Tibial artery (tissue), 4 donors: ENCODE data around the gene SLCO4A1.

ENCODE experiments used
- DNase-seq, 2 donors: peaks; one replicate each; pipeline ENCODE4 v3.0.0-alpha.2; 2019
- H3K27ac ChIP-seq, 2 donors: fragments of 200-600 bp; sonication (generic) in 1 of 2; 1 replicate in 1 of 2; 2 replicates in 1 of 2; pipeline ENCODE4 v1.5.1; 2018 to 2019; ENCODE audit warnings: mild to moderate bottlenecking in 1 of 2
- H3K27me3 ChIP-seq, 2 donors: fragments of 200-600 bp; sonication (generic) in 1 of 2; one replicate each; pipeline versions ENCODE4 v1.5.1 to v1.6.0; 2016 to 2019
- H3K36me3 ChIP-seq, 3 donors: fragments of 200-600 bp; sonication (generic) in 2 of 3; one replicate each; pipeline ENCODE4 v1.5.1; 2016 to 2019; ENCODE audit warnings: mild to moderate bottlenecking in 2 of 3
- H3K4me1 ChIP-seq, 4 donors: fragments of 200-600 bp; sonication (generic) in 2 of 4; 1 replicate in 3 of 4; 2 replicates in 1 of 4; pipeline ENCODE4 v1.5.1; 2016 to 2019
- H3K4me3 ChIP-seq, 2 donors: fragments of 200-600 bp; sonication (generic) in 1 of 2; 1 replicate in 1 of 2; 2 replicates in 1 of 2; pipeline ENCODE4 v1.5.1; 2018 to 2019; ENCODE audit warnings: mild to moderate bottlenecking in 2 of 2
- H3K9me3 ChIP-seq, 3 donors: fragments of 200-600 bp; sonication (generic) in 1 of 3; one replicate each; pipeline ENCODE4 v1.5.1; 2016 to 2019
- CTCF ChIP-seq, 2 experiments: fragments of 200-600 bp in 1 of 2; fragments of 450-650 bp in 1 of 2; IDR thresholded peaks; one replicate each; pipeline ENCODE4 v1.5.1; 2017 to 2019; ENCODE audit warnings: antibody characterized with exemption in 2 of 2, mild to moderate bottlenecking in 1 of 2, moderate library complexity in 1 of 2
- intact Hi-C: fragments of 100-400 bp; cut with DNase I; formaldehyde crosslinking; loops from one replicate; pipeline ENCODE4 v1.15.0; 2023; ENCODE audit warnings: low total_unique reads

SLCO4A1 gene

GRCh38 chr20:62715201-62715600, 72.9 kb downstream of the SLCO4A1 start:
- H3K4me1 ChIP-seq = no peaks in the 10 kb centered on the region
- no peaks in the 10 kb centered on the region for H3K36me3 ChIP-seq
- H3K9me3 ChIP-seq = peaks cover 0 to 9% (median 8%) of the 10 kb centered on the region in 3 donors
- no peak overlapping the region for H3K4me3 ChIP-seq
- intact Hi-C loops = no loop called here
- H3K27me3 ChIP-seq = peaks cover 0 to 76% of the 10 kb centered on the region in 2 donors
- H3K27ac ChIP-seq = no peak overlapping the region
- DNase-seq = no peak
- no peak for TF ChIP-seq CTCF (IDR thresholded peaks at IDR 0.05)

DNA sequence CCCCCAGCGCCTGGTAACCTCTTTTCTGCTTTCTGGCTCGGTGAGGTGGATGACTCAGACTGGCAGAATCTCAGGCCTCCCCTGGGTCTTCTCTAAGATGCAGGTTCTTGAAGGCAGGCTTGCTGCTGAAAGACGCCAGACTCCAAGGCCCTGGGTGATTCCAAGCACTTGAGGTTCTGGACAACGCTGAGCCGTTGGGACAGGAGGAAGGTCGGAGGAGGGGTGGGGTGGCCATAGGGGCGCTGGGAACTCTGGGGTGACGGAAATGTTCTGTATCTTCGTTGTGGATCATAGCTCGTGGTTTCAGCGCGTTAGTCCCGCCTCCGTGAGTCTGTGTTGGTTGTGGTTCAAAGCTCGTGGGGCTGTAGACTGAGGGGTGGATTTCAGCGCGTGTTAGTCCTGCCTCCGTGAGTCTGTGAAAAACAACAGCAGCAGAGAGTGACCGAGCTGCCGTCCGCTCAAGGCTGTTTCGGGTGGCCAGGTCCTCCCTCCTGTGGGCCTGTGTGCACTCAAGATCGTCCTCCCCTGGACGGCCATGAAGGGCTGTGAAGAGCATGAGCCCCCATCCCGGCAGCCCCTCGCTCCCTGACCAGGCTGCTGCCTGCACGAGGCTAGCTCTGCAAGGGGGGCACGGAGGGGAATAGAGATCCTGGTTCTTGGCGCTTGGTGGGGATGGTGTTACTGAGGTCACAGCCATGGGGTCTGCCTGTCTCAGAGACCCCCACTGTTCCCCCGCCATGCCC, 74.1 kb downstream of the SLCO4A1 start:
- Histone ChIP-seq H3K27me3 (peaks cover 0 to 64% of the 10 kb centered on the region in 2 donors), H3K27ac (no peak overlapping the region), H3K36me3 (no peaks in the 10 kb centered on the region), H3K4me1 (no peaks in the 10 kb centered on the region), H3K4me3 (no peak overlapping the region), H3K9me3 (peaks cover 1 to 20% (median 20%) of the 10 kb centered on the region in 3 donors)
- intact Hi-C loops = no loop called here
- no peak for DNase-seq
- TF ChIP-seq CTCF (IDR thresholded peaks at IDR 0.05) = no peak

DNA sequence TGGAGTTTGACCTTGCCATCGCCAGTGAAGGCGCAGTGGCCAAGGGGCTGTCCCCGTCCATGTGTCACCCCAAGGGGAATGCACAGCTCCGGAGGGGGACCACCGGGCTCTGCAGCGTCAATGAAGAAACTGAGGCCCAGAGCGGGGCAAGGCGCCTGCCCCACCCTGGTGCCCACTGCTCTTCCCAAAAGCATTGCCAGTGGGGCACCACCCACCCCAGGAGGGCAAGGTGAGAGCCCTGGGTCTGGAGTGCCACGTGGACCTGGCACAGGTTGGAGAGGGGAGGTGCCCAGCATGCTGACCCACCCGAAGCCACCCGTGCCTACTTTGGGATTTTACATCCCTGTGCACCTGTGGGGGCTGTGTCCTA, 74.6 kb downstream of the SLCO4A1 start:
- H3K27ac ChIP-seq = no peak overlapping the region
- no peak for DNase-seq
- H3K9me3 ChIP-seq = peaks cover 3 to 26% (median 23%) of the 10 kb centered on the region in 3 donors
- no peaks in the 10 kb centered on the region for H3K4me1 ChIP-seq
- H3K4me3 ChIP-seq = no peak overlapping the region
- no peak for TF ChIP-seq CTCF (IDR thresholded peaks at IDR 0.05)
- intact Hi-C loops = no loop called here
- H3K27me3 ChIP-seq = peaks cover 0 to 58% of the 10 kb centered on the region in 2 donors
- no peaks in the 10 kb centered on the region for H3K36me3 ChIP-seq

DNA sequence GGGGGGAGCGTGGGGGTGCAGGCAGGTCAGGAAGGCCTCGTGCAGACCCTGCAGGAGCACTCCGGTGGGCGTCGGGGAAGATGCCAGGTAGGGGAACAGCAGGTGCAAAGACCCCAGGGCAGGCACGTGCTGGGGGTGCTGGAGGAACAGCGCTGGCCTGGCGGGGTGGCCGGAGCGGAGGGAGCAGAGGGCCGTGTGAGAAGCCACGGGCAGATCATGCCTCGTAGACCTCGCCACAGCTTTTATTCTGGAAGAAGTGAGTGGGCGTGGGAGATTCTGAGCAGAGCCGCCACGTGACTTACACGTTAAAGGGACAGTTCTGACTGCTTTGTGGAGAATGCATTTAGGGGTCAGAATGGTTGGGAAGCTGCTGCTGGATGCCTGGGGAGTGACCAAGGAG, 75.6 kb downstream of the SLCO4A1 start:
- no peak overlapping the region for H3K27ac ChIP-seq
- H3K36me3 ChIP-seq = no peaks in the 10 kb centered on the region
- no peak for TF ChIP-seq CTCF (IDR thresholded peaks at IDR 0.05)
- no peaks in the 10 kb centered on the region for H3K4me1 ChIP-seq
- H3K9me3 ChIP-seq = peaks cover 3 to 31% (median 23%) of the 10 kb centered on the region in 3 donors
- H3K4me3 ChIP-seq = no peak overlapping the region
- intact Hi-C loops = no loop called here
- H3K27me3 ChIP-seq = peaks cover 0 to 48% of the 10 kb centered on the region in 2 donors
- no peak for DNase-seq

GRCh38 chr20:62718546-62718945, 76.2 kb downstream of the SLCO4A1 start:
- no peak overlapping the region for H3K27ac ChIP-seq
- H3K36me3 ChIP-seq = no peaks in the 10 kb centered on the region
- peaks cover 0 to 46% of the 10 kb centered on the region in 2 donors for H3K27me3 ChIP-seq
- intact Hi-C loops = no loop called here
- no peaks in the 10 kb centered on the region for H3K4me1 ChIP-seq
- TF ChIP-seq CTCF (IDR thresholded peaks at IDR 0.05) = no peak
- no peak for DNase-seq
- H3K4me3 ChIP-seq = no peak overlapping the region
- H3K9me3 ChIP-seq = peaks cover 3 to 31% (median 23%) of the 10 kb centered on the region in 3 donors
